Heart left ventricle (tissue), 16 donors: Measurements from ENCODE around the gene PSG1. TPM values are rescaled to one million over a fixed set of nuclear protein-coding genes. Genes with fewer than 3 reads are reported as not detected.
"Not testable (repeated sequence)": the region's sequence is repeated elsewhere in the genome, so short reads cannot be mapped to it uniquely, and the experiment has no call there.

Experiments
- ATAC-seq, 4 donors: fragments of 200-7000 bp; cut with Tn5 transposase; one replicate each; pipeline ENCODE4 v1.9.1; 2020 to 2022; ENCODE audit warnings: moderate library complexity in 4 of 4, mild to moderate bottlenecking in 3 of 4, moderate number of reproducible peaks in 1 of 4
- DNase-seq, 5 donors: peaks; one replicate each; pipeline ENCODE4 v3.0.0-alpha.2; 2020
- H3K27ac ChIP-seq, 12 donors: fragments of 200-600 bp; sonication (generic) in 4 of 12; one replicate each; pipeline versions ENCODE4 v1.5.0 to v1.8.0; 2016 to 2022; ENCODE audit warnings: mild to moderate bottlenecking in 2 of 12
- H3K27me3 ChIP-seq, 9 donors: fragments of 200-600 bp; sonication (generic) in 2 of 9; one replicate each; pipeline versions ENCODE4 v1.5.1 to v1.8.0; 2016 to 2022; ENCODE audit warnings: mild to moderate bottlenecking in 3 of 9
- H3K36me3 ChIP-seq, 9 donors: fragments of 200-600 bp; sonication (generic) in 2 of 9; one replicate each; pipeline versions ENCODE4 v1.5.0 to v1.8.0; 2018 to 2022; ENCODE audit warnings: mild to moderate bottlenecking in 2 of 9
- H3K4me1 ChIP-seq, 12 donors: fragments of 200-600 bp; sonication (generic) in 4 of 12; one replicate each; pipeline versions ENCODE4 v1.5.0 to v1.8.0; 2016 to 2022; ENCODE audit warnings: mild to moderate bottlenecking in 3 of 12
- H3K4me3 ChIP-seq, 12 donors: fragments of 200-600 bp; sonication (generic) in 4 of 12; one replicate each; pipeline versions ENCODE4 v1.5.0 to v1.8.0; 2017 to 2022; ENCODE audit warnings: mild to moderate bottlenecking in 9 of 12, moderate library complexity in 4 of 12
- H3K9me3 ChIP-seq, 12 donors: fragments of 200-600 bp; sonication (generic) in 4 of 12; one replicate each; pipeline versions ENCODE4 v1.5.0 to v1.8.0; 2016 to 2022; ENCODE audit warnings: mild to moderate bottlenecking in 1 of 12
- POLR2A ChIP-seq, 2 donors: fragments of 450-650 bp; IDR thresholded peaks; one replicate each; pipeline ENCODE4 v1.6.1; 2017; ENCODE audit warnings: antibody characterized with exemption in 2 of 2, mild to moderate bottlenecking in 2 of 2, moderate library complexity in 2 of 2
- WGBS, 4 donors: extraction: QIAGEN DNeasy Blood & Tissue Kit in 2 of 4; methylation state at CpG; one replicate each; pipeline versions ENCODE4 v1.1.5 to v1.1.7; 2013 to 2018; 5-methylcytosine and 5-hydroxymethylcytosine counted together
- intact Hi-C, 10 donors: fragments of 100-400 bp; cut with DNase I; formaldehyde crosslinking; loops; one replicate each; pipeline versions ENCODE4 v1.11.1 to v1.14.2; 2022
- polyA plus RNA-seq, 2 donors: library from polyadenylated mRNA; stranded (reverse); fragments of 200-250 nt; gene quantifications; one replicate each; pipeline ENCODE4 v1.2.3, GENCODE V29; 2013
- total RNA-seq, 9 donors: library from RNA; depleted of rRNA in 2 of 9; stranded (reverse); fragments of >200 nt in 2 of 9; fragmentation: NEBNext Ultra II Directional in 3 of 9; extraction: Animal tissue kit (Norgen Biotek cat#: 25700) in 3 of 9; gene quantifications; one replicate each; pipeline versions ENCODE4 v1.1.0 to v1.2.4, GENCODE V29; 2016 to 2023
- TF ChIP-seq, protein P1 (sequence below), 12 donors: fragments of 200-600 bp; sonication (generic) in 4 of 12; IDR thresholded peaks; one replicate each; pipeline versions ENCODE4 v1.5.0 to v1.8.0; 2018 to 2022; ENCODE audit warnings: antibody characterized with exemption in 12 of 12, mild to moderate bottlenecking in 5 of 12
- donor health status: ischemic (EF 13 %, LVEDD 7.1; RV severe dilation, severe dysfunction).
- donor health status: healthy with polysubstance abuse.
- donor health status: DM: no; HTN: yes; CAD: no.
- donor health status: DM: no; HTN: no; CAD: no.
- donor health status: ischemic (EF 25% LVEDD 6.9; RV normal size, moderate dysfunction).
- donor health status: ischemic (EF 25% LVEDD 5.7; RV mildly dilated, moderate dysfunction).
- donor health status: healthy.
- donor health status: DM: yes; HTN: yes; CAD: no.
- donor health status: ischemic (EF 35%, LVEDD 5.7; RV mildly dilated, moderate dysfunction).
- donor health status: nonischemic (EF 11% LVEDD 7.7; RV severe dilation, severe dysfunction).
- donor health status: DM: yes; HTN: yes; CAD: no.
- donor health status: PGD.
- donor health status: ischemic (EF 29% LVEDD 5.4; RV normal size, mild dysfunction).
- donor health status: nonischemic (EF 23%, LVEDD 6.1; RV moderate dilation, normal function).

PSG1 gene
- total and polyA plus RNA-seq, 11 donors, result not detected

DNA sequence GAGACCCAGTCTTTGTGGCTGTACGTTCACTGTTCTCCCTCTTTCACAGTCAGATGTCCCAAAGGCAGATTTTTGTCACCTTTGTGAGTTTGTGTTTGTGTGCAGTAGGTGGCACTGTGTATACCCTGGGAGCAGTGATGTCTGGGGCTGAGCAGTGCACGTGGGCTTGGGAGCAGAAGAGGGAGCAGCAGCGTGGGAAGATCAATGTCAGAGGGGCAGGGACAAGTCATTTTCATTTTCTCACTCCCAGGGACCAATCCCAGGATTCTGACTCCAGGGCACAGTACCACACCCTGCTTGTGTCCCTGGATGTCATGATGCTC lies 40.2 kb upstream of the PSG1 start:
- intact Hi-C loops, result loop anchor here in 1 of 10 donors (10.0 kb wide), 1 partner anchor 165 kb away; the partner anchor contains the start of gene PSG2
- Histone ChIP-seq H3K4me3 (no peak overlapping the region), H3K36me3 (no peaks in the 10 kb centered on the region), H3K9me3 (no peaks in the 10 kb centered on the region), H3K4me1 (no peaks in the 10 kb centered on the region), H3K27ac (no peak overlapping the region), H3K27me3 (peaks cover 0 to 5% (median 0%) of the 10 kb centered on the region in 9 donors)
- TF ChIP-seq POLR2A (IDR thresholded peaks at IDR 0.05), result no peak
- TF ChIP-seq, protein P1, sequence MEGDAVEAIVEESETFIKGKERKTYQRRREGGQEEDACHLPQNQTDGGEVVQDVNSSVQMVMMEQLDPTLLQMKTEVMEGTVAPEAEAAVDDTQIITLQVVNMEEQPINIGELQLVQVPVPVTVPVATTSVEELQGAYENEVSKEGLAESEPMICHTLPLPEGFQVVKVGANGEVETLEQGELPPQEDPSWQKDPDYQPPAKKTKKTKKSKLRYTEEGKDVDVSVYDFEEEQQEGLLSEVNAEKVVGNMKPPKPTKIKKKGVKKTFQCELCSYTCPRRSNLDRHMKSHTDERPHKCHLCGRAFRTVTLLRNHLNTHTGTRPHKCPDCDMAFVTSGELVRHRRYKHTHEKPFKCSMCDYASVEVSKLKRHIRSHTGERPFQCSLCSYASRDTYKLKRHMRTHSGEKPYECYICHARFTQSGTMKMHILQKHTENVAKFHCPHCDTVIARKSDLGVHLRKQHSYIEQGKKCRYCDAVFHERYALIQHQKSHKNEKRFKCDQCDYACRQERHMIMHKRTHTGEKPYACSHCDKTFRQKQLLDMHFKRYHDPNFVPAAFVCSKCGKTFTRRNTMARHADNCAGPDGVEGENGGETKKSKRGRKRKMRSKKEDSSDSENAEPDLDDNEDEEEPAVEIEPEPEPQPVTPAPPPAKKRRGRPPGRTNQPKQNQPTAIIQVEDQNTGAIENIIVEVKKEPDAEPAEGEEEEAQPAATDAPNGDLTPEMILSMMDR (IDR thresholded peaks at IDR 0.05), result peak in 1 of 12 donors; percentile 3
- 5 to 13% (median 8%) methylated on average over 3 of the region's 3 CpGs for WGBS, 4 donors
- ATAC-seq (no peak), DNase-seq (no peak)

DNA sequence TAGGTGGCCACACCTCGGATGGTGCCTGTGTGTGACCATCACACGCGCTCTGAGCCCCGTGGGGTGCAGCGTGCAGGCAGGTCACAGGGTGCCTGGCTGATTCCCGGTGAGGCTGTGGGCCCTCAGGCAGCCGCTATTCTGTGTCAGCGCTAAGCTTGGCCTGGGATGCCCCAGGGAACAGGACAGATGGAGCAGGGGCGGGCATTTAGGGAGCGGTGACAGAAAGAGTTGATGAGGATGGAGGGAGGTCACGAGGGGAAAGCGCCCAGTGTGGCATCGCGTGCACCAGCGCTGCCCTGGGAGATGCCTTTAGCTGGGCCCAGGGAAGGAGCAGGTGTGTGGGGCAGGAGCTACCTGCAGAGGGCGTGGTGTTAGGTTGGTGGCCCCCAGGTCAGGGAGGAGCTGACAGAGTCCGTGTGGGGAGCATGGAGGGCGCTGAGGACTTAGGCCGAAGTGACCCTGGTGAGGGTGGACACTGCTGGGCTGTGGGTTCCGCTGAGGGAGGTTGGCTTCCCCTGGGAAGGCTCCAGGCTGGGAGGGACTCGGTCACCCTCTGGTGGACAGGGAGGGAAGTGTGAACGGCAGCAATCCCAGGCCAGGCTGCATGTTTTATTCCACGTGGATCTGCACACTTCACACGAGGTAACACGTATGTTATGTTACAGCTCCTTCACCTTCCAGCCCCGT lies 39.7 kb upstream of the PSG1 start:
- H3K9me3 ChIP-seq, intact Hi-C loops, H3K36me3 ChIP-seq, H3K4me1 ChIP-seq, H3K4me3 ChIP-seq, H3K27me3 ChIP-seq, DNase-seq, H3K27ac ChIP-seq, ATAC-seq: not testable (repeated sequence)
- 66 to 74% (median 73%) methylated on average over 25 to 26 of the region's 26 CpGs for WGBS, 4 donors
- TF ChIP-seq, protein P1 (IDR thresholded peaks at IDR 0.05), result peak in 4 of 12 donors; percentile 11 to 20 (median 16)

DNA sequence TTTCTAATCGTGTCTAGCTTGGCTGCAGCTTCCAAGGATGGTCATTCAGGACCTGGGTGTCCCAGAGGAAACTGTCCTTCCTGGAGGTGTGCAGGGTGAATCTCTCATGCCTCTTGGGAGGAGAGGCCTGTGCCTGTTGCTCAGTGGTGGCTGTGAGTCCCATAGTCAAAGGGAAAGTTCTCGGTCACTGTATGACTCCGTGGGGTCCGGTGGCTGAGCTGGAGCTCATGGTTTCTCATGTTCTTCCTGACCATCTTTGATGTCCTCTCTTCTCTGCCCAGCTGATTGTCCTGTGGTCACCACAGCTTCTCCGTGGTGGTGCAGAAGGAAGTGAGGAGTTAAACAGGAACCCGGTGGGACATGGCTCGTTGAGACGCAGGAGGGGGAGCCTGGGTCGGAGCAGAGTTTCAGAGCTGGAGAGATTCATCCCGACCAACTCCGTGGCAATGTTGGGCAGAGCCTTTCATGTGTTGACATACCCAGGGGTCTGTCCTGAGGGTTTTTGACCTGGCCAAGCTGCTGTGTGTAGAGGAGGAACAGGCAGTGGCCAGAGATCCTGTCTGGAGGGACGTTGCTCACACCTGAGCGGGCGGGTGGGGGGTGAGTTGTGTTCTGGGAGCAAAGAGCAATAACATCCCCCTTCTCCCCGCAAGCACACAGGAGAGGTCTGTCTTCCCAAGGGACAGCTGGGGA lies 39.0 kb upstream of the PSG1 start:
- ATAC-seq, H3K9me3 ChIP-seq, H3K36me3 ChIP-seq, H3K4me3 ChIP-seq, H3K27ac ChIP-seq, DNase-seq, H3K27me3 ChIP-seq, H3K4me1 ChIP-seq, intact Hi-C loops: not testable (repeated sequence)
- 75 to 85% (median 78%) methylated on average over 11 to 15 of the region's 15 CpGs for WGBS, 4 donors

DNA sequence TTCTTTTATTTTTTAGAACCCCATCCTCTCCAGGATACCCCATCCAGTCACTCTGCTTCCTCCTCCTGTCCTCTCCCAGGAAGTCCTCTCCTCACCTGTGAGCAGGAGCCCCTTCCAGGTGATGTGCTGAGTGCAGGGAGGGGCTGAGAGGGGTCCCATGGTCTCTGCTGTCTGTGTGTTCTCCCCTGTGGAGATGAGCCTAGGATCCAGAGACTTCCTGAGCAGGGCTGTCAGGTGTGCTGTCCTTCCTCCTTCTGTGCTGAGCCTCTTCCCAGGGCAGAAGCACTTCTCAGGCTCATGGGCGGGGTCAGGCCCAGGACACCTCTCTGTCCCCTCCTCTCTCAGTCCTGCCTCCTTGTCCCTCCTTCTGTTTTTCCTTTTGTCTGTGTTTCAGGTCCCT lies 38.1 kb upstream of the PSG1 start, which contains the start of gene PSG6:
PSG6 (minus strand) TSS at position 261 of the 400 bp plus-strand sequence; CDS start at position 159, 102 bp downstream.
- DNase-seq, H3K27ac ChIP-seq, H3K36me3 ChIP-seq, H3K9me3 ChIP-seq, H3K4me3 ChIP-seq, H3K4me1 ChIP-seq, ATAC-seq, H3K27me3 ChIP-seq, intact Hi-C loops: not testable (repeated sequence)
- 36 to 67% (median 55%) methylated on average over 1 of the region's 1 CpG for WGBS, 4 donors

DNA sequence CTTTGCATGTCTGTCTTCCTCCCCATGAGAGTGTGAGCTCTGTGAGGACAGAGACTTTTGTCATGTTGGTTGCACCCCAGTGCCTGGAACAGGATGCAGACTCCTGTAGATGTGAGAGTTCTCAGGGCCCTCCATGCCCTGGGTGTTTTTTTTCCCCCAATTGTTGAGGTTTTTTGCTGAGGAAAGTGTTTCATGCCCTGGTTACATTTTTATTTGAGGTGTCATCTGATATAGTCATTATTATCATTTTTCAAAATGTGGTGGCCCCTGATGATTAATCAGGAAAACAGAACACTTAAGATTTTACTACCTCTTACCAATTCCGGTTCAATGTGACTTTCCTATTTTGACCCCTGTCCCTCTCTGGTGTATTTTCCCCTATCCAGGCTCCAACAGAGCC lies 37.4 kb upstream of the PSG1 start:
- intact Hi-C loops, H3K4me3 ChIP-seq, H3K9me3 ChIP-seq, H3K27ac ChIP-seq, H3K27me3 ChIP-seq, H3K4me1 ChIP-seq, DNase-seq, H3K36me3 ChIP-seq, ATAC-seq: not testable (repeated sequence)
- 76 to 89% (median 83%) methylated on average over 1 of the region's 1 CpG for WGBS, 4 donors

DNA sequence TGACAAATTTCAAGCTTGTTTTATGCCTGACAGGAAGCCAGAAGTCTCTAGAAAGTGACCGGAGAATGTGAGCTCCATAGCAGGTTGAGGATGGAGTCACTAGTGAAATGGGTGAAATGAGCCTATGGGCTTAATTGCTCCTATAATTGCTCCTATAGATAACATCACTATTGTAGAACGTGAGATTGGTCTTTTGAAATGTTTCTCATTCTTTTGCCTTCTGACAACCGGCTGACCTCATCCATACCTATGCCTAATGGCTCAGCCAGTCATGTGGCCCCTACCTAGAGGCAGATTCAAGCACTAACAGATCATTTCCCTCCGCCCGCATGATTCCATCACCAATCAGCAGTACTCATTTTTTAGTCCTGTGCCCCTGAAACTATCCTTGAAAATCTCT lies 34.0 kb upstream of the PSG1 start:
- 80 to 87% (median 83%) methylated on average over 5 of the region's 5 CpGs for WGBS, 4 donors
- H3K4me3 ChIP-seq, H3K36me3 ChIP-seq, H3K9me3 ChIP-seq, intact Hi-C loops, DNase-seq, H3K27ac ChIP-seq, H3K4me1 ChIP-seq, ATAC-seq, H3K27me3 ChIP-seq: not testable (repeated sequence)

DNA sequence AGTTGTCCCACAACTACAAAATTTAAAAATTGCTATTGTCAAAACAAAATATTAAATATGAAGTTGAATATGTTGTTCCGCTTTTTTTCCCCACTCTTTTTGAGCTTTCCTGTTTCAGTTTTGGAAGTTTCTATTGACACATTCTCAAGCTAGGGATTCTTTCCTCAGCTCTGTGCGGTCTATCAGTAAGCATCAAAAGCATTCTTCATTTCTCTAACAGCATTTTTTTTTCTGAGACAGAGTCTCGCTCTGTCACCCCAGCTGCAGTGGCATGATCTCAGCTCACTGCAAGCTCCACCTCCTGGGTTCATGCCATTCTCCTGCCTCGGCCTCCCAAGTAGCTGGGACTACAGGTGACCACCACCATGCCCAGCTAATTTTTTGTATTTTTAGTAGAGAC lies 33.4 kb upstream of the PSG1 start:
- H3K4me1 ChIP-seq, H3K27me3 ChIP-seq, ATAC-seq, H3K36me3 ChIP-seq, H3K27ac ChIP-seq, H3K9me3 ChIP-seq, H3K4me3 ChIP-seq, DNase-seq, intact Hi-C loops: not testable (repeated sequence)
- WGBS, 4 donors, result 74 to 86% (median 85%) methylated on average over 4 of the region's 4 CpGs

DNA sequence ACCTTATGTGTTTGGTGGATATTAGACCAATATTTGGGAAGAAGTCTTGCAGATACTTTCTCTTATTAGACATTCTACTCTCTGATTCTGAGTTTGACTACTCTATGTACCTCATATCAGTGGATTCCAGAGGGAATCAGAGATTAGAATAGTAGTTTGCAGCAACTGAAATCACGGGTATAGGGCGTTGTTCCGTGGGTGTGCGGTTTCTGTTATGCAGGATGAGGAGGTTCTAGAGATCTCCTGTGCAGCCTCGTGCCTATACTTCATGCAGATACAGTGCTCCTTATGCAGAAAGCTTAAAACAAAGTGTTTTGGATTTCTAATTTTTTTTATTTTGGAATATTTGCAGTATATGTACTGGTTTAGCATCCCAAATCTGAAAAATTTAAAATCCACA lies 32.2 kb upstream of the PSG1 start:
- not testable (repeated sequence) for ATAC-seq, H3K9me3 ChIP-seq

DNA sequence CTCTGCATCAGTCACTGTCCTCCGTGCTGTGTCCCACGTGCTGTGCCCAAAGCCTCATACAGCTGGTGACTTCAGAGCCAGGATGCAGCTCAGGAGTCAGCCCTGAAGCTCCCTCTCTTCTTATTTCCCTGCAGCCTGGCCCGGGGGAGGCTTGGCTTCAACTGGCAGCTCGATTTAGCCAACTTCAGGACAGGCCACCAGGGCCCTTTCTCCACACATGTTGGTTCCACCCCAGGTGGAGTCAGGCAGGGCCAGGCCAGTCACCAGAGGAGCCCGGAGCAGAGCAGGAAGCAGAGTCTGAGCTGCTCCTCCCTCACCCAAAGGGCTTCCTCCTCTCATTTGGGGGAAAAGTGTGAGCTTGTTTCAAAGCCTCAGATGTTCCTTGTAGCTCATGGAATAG lies 26.6 kb upstream of the PSG1 start:
- H3K36me3 ChIP-seq, H3K9me3 ChIP-seq, H3K27me3 ChIP-seq, H3K4me3 ChIP-seq, ATAC-seq, H3K27ac ChIP-seq, H3K4me1 ChIP-seq, intact Hi-C loops, DNase-seq: not testable (repeated sequence)
- 50 to 61% (median 57%) methylated on average over 5 of the region's 5 CpGs for WGBS, 4 donors

More for the DNA sequence above, 32.2 kb upstream of the PSG1 start:
- H3K4me1 ChIP-seq, H3K27me3 ChIP-seq, H3K4me3 ChIP-seq, intact Hi-C loops, DNase-seq, H3K36me3 ChIP-seq, H3K27ac ChIP-seq: not testable (repeated sequence)
- WGBS, 4 donors, result 59 to 76% (median 73%) methylated on average over 5 of the region's 5 CpGs
